GM12875 (cell line): ENCODE results near the gene UBE2E1.

Experiments used
- H3K4me3 ChIP-seq: one replicate; pipeline ENCODE4 v1.5.1; 2011; ENCODE audit warnings: low read depth, low read length, control low read depth
- CTCF ChIP-seq: IDR thresholded peaks from 2 replicates; pipeline ENCODE4 v1.5.1; 2011; ENCODE audit warnings: low read depth, mild to moderate bottlenecking, control low read depth, inconsistent platforms, low read length, moderate library complexity, borderline replicate concordance; ENCODE audit not compliant: insufficient read depth

Gene UBE2E1

GRCh38 chr3:23835087-23835486 lies 29.3 kb downstream of the UBE2E1 start:
- no peak overlapping the region for H3K4me3 ChIP-seq
- no peak for TF ChIP-seq CTCF

GRCh38 chr3:23835802-23836201 lies 30.0 kb downstream of the UBE2E1 start:
- TF ChIP-seq CTCF = no peak
- H3K4me3 ChIP-seq = no peak overlapping the region

- no peak for TF ChIP-seq CTCF
- H3K4me3 ChIP-seq = no peak overlapping the region
Observed at GRCh38 chr3:23836536-23837230, 30.9 kb downstream of the UBE2E1 start.

- no peak overlapping the region for H3K4me3 ChIP-seq
- TF ChIP-seq CTCF = no peak
Observed at GRCh38 chr3:23837286-23837685, 31.5 kb downstream of the UBE2E1 start.

- no peak for TF ChIP-seq CTCF
- no peak overlapping the region for H3K4me3 ChIP-seq
Observed at GRCh38 chr3:23837691-23838090, 31.9 kb downstream of the UBE2E1 start.

GRCh38 chr3:23840521-23840920 lies 34.8 kb downstream of the UBE2E1 start:
- TF ChIP-seq CTCF = no peak
- H3K4me3 ChIP-seq = no peak overlapping the region

- no peak for TF ChIP-seq CTCF
- H3K4me3 ChIP-seq = no peak overlapping the region
Observed at GRCh38 chr3:23843869-23844268, 38.1 kb downstream of the UBE2E1 start.
